Upper lobe of right lung (tissue), 1 donor: ENCODE data around the gene CMPK2. TPM values are rescaled to one million over a fixed set of nuclear protein-coding genes. Genes with fewer than 3 reads are reported as not detected.
A peak's percentile ranks its signal among the peaks of the same experiment; 100 is the strongest.
"Not testable (repeated sequence)": the region's sequence is repeated elsewhere in the genome, so short reads cannot be mapped to it uniquely, and the experiment has no call there.

Experiments used
- ATAC-seq: fragments of 200-7000 bp; cut with Tn5 transposase; one replicate; pipeline ENCODE4 v1.9.1; 2020; ENCODE audit warnings: mild to moderate bottlenecking, moderate library complexity
- DNase-seq: peaks from one replicate; pipeline ENCODE4 v3.0.0-alpha.2; 2020
- H3K27ac ChIP-seq: fragments of 200-600 bp; one replicate; pipeline ENCODE4 v1.8.0; 2022
- H3K27me3 ChIP-seq: fragments of 200-600 bp; one replicate; pipeline ENCODE4 v1.8.0; 2022; ENCODE audit warnings: mild to moderate bottlenecking
- H3K36me3 ChIP-seq: fragments of 200-600 bp; one replicate; pipeline ENCODE4 v1.8.0; 2022
- H3K4me1 ChIP-seq: fragments of 200-600 bp; one replicate; pipeline ENCODE4 v1.8.0; 2022
- H3K4me3 ChIP-seq: fragments of 200-600 bp; one replicate; pipeline ENCODE4 v1.8.0; 2022; ENCODE audit warnings: mild to moderate bottlenecking
- H3K9me3 ChIP-seq: fragments of 200-600 bp; one replicate; pipeline ENCODE4 v1.8.0; 2022
- intact Hi-C: fragments of 100-400 bp; cut with DNase I; formaldehyde crosslinking; loops from one replicate; pipeline ENCODE4 v1.11.0; 2022
- total RNA-seq: library from RNA; stranded (reverse); fragmentation: NEBNext Ultra II Directional; extraction: Animal tissue kit (Norgen Biotek cat#: 25700); gene quantifications from one replicate; pipeline ENCODE4 v1.2.1, GENCODE V29; 2021
- TF ChIP-seq, protein P1 (sequence below): fragments of 200-600 bp; IDR thresholded peaks from one replicate; pipeline ENCODE4 v1.8.0; 2022; ENCODE audit warnings: antibody characterized with exemption
- donor health status: DM: no; HTN: yes; CAD: no; lungs with severe emphysema.

CMPK2 gene
- total RNA-seq, 1 donor from 2014 or later, result 23.2 TPM

DNA sequence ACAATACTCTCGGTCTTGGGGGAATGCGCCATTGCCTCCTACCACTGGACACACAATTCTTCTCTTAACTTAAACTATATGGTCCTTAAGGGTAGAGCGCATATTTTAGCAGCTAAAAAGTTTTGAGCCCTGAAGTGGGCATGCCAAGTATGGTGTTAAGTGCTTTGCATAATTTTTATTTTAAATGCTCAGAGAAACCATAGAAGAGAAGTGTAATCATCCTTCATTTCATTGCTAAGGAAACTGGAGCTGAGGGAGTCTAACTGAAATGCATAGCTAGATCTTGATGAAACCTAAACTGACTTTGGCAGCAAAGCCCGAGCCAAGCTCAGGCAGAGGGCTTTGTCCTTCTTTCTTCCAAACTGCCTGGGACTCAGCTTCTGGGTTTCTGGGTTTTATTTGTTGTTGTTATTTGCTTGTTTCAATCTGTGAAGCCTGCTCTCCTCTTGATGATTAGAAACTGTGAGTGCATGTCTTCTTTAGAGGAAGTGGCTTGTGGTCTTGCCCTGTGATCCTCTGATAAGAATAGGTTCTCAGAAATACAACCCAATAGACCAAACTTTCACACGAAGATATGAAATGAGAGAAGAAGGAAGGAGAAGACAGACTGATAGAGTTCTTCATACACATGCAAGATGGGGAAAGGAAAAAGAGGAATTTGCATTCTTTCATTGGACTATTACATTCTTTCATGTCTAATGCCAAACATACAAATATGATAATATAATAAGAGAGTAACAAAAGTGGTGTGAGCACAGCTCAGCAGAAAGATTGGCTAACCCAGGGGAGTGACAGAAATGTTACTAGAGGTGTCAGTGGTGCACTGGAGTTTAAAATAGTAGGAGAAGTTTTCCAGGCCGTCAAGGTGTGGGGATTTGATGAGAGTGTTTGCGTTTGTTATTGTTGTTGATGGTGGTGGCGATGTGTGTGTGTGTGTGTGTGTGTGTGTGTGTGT, 44.0 kb upstream of the CMPK2 start:
- intact Hi-C loops, result loop anchor here (10.0 kb wide), 1 partner anchor 115 kb away; no protein-coding TSS in a partner anchor
- Histone ChIP-seq H3K4me3 (no peak overlapping the region), H3K4me1 (no peaks in the 10 kb centered on the region), H3K36me3 (no peaks in the 10 kb centered on the region), H3K27me3 (no peaks in the 10 kb centered on the region), H3K9me3 (no peaks in the 10 kb centered on the region), H3K27ac (no peak overlapping the region)
- DNase-seq, result no peak
- TF ChIP-seq, protein P1, sequence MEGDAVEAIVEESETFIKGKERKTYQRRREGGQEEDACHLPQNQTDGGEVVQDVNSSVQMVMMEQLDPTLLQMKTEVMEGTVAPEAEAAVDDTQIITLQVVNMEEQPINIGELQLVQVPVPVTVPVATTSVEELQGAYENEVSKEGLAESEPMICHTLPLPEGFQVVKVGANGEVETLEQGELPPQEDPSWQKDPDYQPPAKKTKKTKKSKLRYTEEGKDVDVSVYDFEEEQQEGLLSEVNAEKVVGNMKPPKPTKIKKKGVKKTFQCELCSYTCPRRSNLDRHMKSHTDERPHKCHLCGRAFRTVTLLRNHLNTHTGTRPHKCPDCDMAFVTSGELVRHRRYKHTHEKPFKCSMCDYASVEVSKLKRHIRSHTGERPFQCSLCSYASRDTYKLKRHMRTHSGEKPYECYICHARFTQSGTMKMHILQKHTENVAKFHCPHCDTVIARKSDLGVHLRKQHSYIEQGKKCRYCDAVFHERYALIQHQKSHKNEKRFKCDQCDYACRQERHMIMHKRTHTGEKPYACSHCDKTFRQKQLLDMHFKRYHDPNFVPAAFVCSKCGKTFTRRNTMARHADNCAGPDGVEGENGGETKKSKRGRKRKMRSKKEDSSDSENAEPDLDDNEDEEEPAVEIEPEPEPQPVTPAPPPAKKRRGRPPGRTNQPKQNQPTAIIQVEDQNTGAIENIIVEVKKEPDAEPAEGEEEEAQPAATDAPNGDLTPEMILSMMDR, result no peak
- ATAC-seq, result peak; percentile 48

DNA sequence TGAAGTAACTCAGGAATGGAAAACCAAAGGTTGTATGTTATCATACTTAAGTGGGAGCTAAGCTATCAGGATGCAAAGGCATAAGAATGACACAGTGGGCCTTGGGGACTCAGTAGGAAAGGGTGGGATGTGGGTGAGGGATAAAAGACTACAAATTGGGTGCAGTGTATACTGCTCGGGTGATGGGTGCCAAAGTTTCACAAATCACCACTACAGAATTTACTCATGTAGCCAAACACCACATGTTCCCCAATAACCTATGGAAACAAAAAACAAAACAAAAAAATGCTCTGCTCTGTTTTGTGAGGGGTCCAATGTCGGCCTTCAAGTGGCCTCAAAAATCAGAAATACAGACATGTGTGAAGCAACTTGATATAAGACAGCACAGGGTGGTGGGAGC, 42.6 kb upstream of the CMPK2 start:
- intact Hi-C loops, result no loop called here
- Histone ChIP-seq H3K4me1 (no peaks in the 10 kb centered on the region), H3K9me3 (no peaks in the 10 kb centered on the region), H3K27me3 (no peaks in the 10 kb centered on the region), H3K4me3 (no peak overlapping the region), H3K27ac (no peak overlapping the region), H3K36me3 (no peaks in the 10 kb centered on the region)
- DNase-seq (no peak), ATAC-seq (no peak)
- TF ChIP-seq, protein P1, result no peak

DNA sequence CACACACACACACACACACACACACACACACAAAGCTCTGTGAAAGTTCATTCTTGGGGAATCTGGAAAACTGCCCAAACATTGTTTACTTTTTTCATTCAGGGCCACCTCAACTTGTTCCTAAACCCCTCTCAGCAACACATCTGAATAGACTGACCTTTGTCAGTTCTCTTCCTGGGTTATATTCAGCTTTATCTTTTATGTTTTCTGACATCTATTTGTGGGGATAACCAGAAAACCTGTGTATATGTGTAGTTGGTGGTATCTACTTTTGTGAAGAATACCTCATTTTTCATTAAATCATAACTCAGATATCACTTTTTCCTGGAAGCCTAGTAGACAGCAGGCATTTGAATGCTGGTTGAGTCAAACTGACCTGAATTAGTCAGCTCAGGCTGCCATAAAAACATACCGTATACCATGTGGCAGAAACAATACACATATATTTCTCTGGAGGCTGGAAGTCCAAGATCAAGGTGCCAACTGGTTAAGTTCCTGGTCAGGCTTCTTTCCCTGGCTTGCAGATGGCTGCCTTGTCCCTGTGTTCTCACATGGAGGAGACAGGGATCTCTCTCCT, 40.5 kb upstream of the CMPK2 start:
- H3K36me3 ChIP-seq, result no peaks in the 10 kb centered on the region
- intact Hi-C loops, result no loop called here
- no peak overlapping the region for H3K4me3 ChIP-seq
- no peak for DNase-seq
- no peak for ATAC-seq
- no peaks in the 10 kb centered on the region for H3K9me3 ChIP-seq
- H3K27me3 ChIP-seq, result no peaks in the 10 kb centered on the region
- no peak overlapping the region for H3K27ac ChIP-seq
- H3K4me1 ChIP-seq, result no peaks in the 10 kb centered on the region
- TF ChIP-seq, protein P1, result no peak

DNA sequence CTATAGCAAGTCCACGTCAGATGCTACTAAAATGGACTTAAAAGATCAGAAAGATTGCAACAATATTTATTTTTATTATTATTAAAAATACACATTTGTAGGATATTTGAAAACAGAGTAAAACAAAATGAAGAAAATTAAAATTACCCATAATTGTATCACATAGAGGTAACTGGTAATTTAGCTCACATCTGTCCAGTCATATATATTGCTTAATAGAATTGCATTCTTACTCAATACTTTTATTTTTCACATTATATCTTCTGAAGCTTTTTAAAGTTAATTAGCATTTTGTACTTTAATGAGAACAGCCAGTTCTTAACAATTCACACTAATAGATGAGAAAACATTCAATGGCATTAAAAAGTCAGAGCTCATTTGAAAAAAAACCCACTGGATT, 40.0 kb upstream of the CMPK2 start:
- TF ChIP-seq, protein P1, result no peak
- DNase-seq (no peak), ATAC-seq (no peak)
- H3K9me3 ChIP-seq, result no peaks in the 10 kb centered on the region
- intact Hi-C loops, result no loop called here
- no peak overlapping the region for H3K27ac ChIP-seq
- no peaks in the 10 kb centered on the region for H3K27me3 ChIP-seq
- no peaks in the 10 kb centered on the region for H3K4me1 ChIP-seq
- H3K4me3 ChIP-seq, result no peak overlapping the region
- no peaks in the 10 kb centered on the region for H3K36me3 ChIP-seq

DNA sequence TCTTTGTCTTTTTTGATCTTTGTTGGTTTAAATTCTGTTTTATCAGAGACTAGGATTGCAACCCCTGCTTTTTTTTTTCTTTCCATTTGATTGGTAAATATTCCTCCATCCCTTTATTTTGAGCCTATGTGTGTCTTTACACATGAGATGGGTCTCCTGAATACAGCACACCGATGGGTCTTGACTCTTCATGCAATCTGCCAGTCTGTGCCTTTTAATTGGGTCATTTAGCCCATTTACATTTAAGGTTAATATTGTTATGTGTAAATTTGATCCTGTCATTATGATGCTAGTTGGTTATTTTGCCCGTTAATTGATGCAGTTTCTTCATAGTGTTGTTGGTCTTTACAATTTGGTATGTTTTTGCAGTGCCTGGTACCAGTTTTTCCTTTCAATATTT, 36.9 kb upstream of the CMPK2 start:
- DNase-seq, H3K36me3 ChIP-seq, H3K27me3 ChIP-seq, H3K4me1 ChIP-seq, H3K4me3 ChIP-seq, H3K27ac ChIP-seq, ATAC-seq, H3K9me3 ChIP-seq, intact Hi-C loops: not testable (repeated sequence)
